HL-60/S4 (cell line): ENCODE data around the gene RBM18.

Experiments
- in situ Hi-C: fragments of 300-500 bp; cut with MboI; formaldehyde crosslinking; loops from 2 replicates; pipeline ENCODE4 v1.14.3; 2022; ENCODE audit warnings: low sequenced_read_pairs

Gene RBM18

GRCh38 chr9:122223435-122223834 is 41.2 kb downstream of the RBM18 start:
- in situ Hi-C loops = no loop called here

- in situ Hi-C loops = no loop called here
Measured at GRCh38 chr9:122222791-122223190, 41.8 kb downstream of the RBM18 start.

- in situ Hi-C loops = no loop called here
Measured at GRCh38 chr9:122221183-122221811, 43.3 kb downstream of the RBM18 start.

- in situ Hi-C loops = no loop called here
Measured at GRCh38 chr9:122220673-122221182, 43.9 kb downstream of the RBM18 start.

- in situ Hi-C loops = no loop called here
Measured at GRCh38 chr9:122219856-122220672, 44.6 kb downstream of the RBM18 start.

GRCh38 chr9:122218935-122219855 is 45.4 kb downstream of the RBM18 start:
- in situ Hi-C loops = no loop called here

- in situ Hi-C loops = no loop called here
Measured at GRCh38 chr9:122218071-122218934, 46.3 kb downstream of the RBM18 start.

- in situ Hi-C loops = no loop called here
Measured at GRCh38 chr9:122217640-122218039, 47.0 kb downstream of the RBM18 start.

GRCh38 chr9:122216798-122217418 is 47.7 kb downstream of the RBM18 start:
- in situ Hi-C loops = no loop called here

GRCh38 chr9:122216138-122216797 is 48.4 kb downstream of the RBM18 start:
- in situ Hi-C loops = no loop called here

- in situ Hi-C loops = no loop called here
Measured at GRCh38 chr9:122215663-122216062, 49.0 kb downstream of the RBM18 start.

- in situ Hi-C loops = no loop called here
Measured at GRCh38 chr9:122214507-122214906, 50.1 kb downstream of the RBM18 start.

GRCh38 chr9:122213589-122214413 is 50.8 kb downstream of the RBM18 start:
- in situ Hi-C loops = no loop called here

GRCh38 chr9:122213102-122213588 is 51.5 kb downstream of the RBM18 start:
- in situ Hi-C loops = no loop called here

- in situ Hi-C loops = no loop called here
Measured at GRCh38 chr9:122212473-122213004, 52.1 kb downstream of the RBM18 start.

- in situ Hi-C loops = no loop called here
Measured at GRCh38 chr9:122209451-122209850, 55.2 kb downstream of the RBM18 start.

GRCh38 chr9:122207096-122207495 is 57.5 kb downstream of the RBM18 start:
- in situ Hi-C loops = no loop called here
